ENCODE measurements around the gene LRMDA. TPM values are rescaled to one million over a fixed set of nuclear protein-coding genes. Genes with fewer than 3 reads are reported as not detected.

The LRMDA gene
- total and polyA plus RNA-seq, 2 of the 13 experiments (the other 11 are each of a cell fraction or from before 2014, with no cell fraction given) = 13.4 to 22.0 TPM

DNA sequence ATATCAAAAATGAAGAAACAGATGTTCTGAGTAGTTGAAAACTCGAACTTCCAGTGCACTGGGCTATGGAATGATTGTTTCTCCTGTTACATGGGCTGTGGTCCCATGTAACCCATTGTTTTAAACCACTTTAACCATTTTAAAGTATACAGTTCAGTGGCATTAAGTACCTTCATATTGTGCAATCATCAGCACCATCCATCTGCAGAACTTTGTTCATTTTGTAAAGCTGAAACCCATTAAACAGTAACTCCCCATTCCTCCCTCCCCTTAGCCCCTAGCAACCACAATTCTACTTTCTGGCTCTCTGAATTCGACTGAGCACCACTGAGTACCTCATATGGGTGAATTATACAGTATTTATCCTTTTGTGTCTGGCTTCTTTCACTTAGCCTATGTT, 217.4 kb downstream of the LRMDA start (continued):
- TF ChIP-seq ZFP90 (CRISPR knock-in tag; IDR thresholded peaks at IDR 0.05; ENCODE audit: borderline replicate concordance) = no peak
- peak; percentile 49; the same call in 1 of the 2 replicates for TF ChIP-seq SOX5 (CRISPR knock-in tag; IDR thresholded peaks at IDR 0.05; ENCODE audit: borderline replicate concordance)
- 0 out of 2 replicates have a peak, but pooled peaks have one; percentile 13 for TF ChIP-seq ZMYM4 (CRISPR knock-in tag; IDR thresholded peaks at IDR 0.05)
- no peak for TF ChIP-seq NCOA2 (CRISPR knock-in tag; IDR thresholded peaks at IDR 0.05)
- 0 out of 2 replicates have a peak, but pooled peaks have one; percentile 43 for TF ChIP-seq ZNF292 (CRISPR knock-in tag; IDR thresholded peaks at IDR 0.05; ENCODE audit: borderline replicate concordance, low read depth)
- no peak for TF ChIP-seq SOX13 (IDR thresholded peaks at IDR 0.05)
- peak in 1 of 2 experiments; percentile 64; a peak in 2 of 4 replicates for TF ChIP-seq SOX13 (CRISPR knock-in tag; conservative IDR thresholded peaks at IDR 0.05 in 1 of 2, IDR thresholded peaks at IDR 0.05 in 1 of 2)

DNA sequence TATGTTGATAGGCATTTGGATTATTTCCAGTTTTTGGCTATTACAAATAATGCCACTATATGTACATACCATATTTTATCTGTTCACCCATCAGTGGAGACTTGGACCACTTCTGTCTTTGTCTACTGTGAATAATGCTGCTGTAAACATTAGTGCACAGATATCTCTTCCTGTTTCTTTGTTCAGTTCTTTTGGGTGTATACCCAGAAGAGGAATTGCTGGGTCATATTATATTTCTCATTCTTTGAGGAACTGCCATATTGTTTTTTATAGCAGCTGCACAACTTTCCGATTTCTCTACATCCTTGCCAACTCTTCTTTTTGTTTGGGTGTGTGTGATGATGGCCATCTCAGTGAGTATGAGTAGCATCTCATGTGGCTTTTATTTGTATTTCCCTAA, 218.0 kb downstream of the LRMDA start:
- in situ Hi-C loops (cut with HindIII; ENCODE audit: extremely low pct_ligation_motif_present, low pct_unique_long_range_greater_than_20kb) = no loop called here
- no peaks in the 10 kb centered on the region for H4K20me1 ChIP-seq (ENCODE audit: insufficient read depth, low read length)
- H3K9ac ChIP-seq (ENCODE audit: insufficient read depth, low read depth, low read length) = no peak overlapping the region
- ChIA-PET CTCF (ENCODE audit: low intra/inter-chr PET ratio, low total read pairs) (no interaction called here), POLR2A (no interaction called here)
- DNase-seq (ENCODE audit: low spot score) (no peak), FAIRE-seq (no peak), ATAC-seq (no peak)
- no peak overlapping the region for H3K4me3 ChIP-seq (replicated peaks in 1 of 3; ENCODE audit: insufficient read depth in 1 of 3, low read depth in 2 of 3, low read length in 3 of 3)
- H3K9me3 ChIP-seq (ENCODE audit: low read length) = no peaks in the 10 kb centered on the region
- intact Hi-C loops (cut with micrococcal nuclease; ENCODE audit: unreplicated experiment) = loop anchor here (10.0 kb wide), 1 partner anchor 245 kb away; the partner anchor contains the start of gene ZNF503
- H3K4me2 ChIP-seq (ENCODE audit: low read depth, low read length) = no peak overlapping the region
- H2AFZ ChIP-seq (ENCODE audit: low read length) = no peak overlapping the region
- WGBS (ENCODE audit: low lambda C conversion rate) = 95% methylated on average over 1 of the region's 1 CpG
- BruUV-seq (replicated peaks) = no TSS peak
- no peak overlapping the region for H3K27ac ChIP-seq (ENCODE audit: extremely low read length, insufficient read depth, low read length)
- no peaks in the 10 kb centered on the region for H3K27me3 ChIP-seq (ENCODE audit: control insufficient read depth in 1 of 2, insufficient read depth in 2 of 2, low read length in 2 of 2)
- H3K36me3 ChIP-seq (replicated peaks in 1 of 2; ENCODE audit: control insufficient read depth in 1 of 2, insufficient read depth in 2 of 2, low read length in 2 of 2) = no peaks in the 10 kb centered on the region
- peaks cover 64% of the 10 kb centered on the region for H3K4me1 ChIP-seq (ENCODE audit: insufficient read depth, low read length)
- H3K79me2 ChIP-seq (ENCODE audit: insufficient read depth, low read length) = no peaks in the 10 kb centered on the region
- TF ChIP-seq NCOA5 (CRISPR knock-in tag; IDR thresholded peaks at IDR 0.05) = no peak
- TF ChIP-seq, protein P1, sequence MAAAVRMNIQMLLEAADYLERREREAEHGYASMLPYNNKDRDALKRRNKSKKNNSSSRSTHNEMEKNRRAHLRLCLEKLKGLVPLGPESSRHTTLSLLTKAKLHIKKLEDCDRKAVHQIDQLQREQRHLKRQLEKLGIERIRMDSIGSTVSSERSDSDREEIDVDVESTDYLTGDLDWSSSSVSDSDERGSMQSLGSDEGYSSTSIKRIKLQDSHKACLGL (CRISPR knock-in tag; IDR thresholded peaks at IDR 0.05) = no peak
- no peak for TF ChIP-seq U2AF2 (IDR thresholded peaks at IDR 0.05; ENCODE audit: low read depth, low read length)
- TF ChIP-seq, protein P2, sequence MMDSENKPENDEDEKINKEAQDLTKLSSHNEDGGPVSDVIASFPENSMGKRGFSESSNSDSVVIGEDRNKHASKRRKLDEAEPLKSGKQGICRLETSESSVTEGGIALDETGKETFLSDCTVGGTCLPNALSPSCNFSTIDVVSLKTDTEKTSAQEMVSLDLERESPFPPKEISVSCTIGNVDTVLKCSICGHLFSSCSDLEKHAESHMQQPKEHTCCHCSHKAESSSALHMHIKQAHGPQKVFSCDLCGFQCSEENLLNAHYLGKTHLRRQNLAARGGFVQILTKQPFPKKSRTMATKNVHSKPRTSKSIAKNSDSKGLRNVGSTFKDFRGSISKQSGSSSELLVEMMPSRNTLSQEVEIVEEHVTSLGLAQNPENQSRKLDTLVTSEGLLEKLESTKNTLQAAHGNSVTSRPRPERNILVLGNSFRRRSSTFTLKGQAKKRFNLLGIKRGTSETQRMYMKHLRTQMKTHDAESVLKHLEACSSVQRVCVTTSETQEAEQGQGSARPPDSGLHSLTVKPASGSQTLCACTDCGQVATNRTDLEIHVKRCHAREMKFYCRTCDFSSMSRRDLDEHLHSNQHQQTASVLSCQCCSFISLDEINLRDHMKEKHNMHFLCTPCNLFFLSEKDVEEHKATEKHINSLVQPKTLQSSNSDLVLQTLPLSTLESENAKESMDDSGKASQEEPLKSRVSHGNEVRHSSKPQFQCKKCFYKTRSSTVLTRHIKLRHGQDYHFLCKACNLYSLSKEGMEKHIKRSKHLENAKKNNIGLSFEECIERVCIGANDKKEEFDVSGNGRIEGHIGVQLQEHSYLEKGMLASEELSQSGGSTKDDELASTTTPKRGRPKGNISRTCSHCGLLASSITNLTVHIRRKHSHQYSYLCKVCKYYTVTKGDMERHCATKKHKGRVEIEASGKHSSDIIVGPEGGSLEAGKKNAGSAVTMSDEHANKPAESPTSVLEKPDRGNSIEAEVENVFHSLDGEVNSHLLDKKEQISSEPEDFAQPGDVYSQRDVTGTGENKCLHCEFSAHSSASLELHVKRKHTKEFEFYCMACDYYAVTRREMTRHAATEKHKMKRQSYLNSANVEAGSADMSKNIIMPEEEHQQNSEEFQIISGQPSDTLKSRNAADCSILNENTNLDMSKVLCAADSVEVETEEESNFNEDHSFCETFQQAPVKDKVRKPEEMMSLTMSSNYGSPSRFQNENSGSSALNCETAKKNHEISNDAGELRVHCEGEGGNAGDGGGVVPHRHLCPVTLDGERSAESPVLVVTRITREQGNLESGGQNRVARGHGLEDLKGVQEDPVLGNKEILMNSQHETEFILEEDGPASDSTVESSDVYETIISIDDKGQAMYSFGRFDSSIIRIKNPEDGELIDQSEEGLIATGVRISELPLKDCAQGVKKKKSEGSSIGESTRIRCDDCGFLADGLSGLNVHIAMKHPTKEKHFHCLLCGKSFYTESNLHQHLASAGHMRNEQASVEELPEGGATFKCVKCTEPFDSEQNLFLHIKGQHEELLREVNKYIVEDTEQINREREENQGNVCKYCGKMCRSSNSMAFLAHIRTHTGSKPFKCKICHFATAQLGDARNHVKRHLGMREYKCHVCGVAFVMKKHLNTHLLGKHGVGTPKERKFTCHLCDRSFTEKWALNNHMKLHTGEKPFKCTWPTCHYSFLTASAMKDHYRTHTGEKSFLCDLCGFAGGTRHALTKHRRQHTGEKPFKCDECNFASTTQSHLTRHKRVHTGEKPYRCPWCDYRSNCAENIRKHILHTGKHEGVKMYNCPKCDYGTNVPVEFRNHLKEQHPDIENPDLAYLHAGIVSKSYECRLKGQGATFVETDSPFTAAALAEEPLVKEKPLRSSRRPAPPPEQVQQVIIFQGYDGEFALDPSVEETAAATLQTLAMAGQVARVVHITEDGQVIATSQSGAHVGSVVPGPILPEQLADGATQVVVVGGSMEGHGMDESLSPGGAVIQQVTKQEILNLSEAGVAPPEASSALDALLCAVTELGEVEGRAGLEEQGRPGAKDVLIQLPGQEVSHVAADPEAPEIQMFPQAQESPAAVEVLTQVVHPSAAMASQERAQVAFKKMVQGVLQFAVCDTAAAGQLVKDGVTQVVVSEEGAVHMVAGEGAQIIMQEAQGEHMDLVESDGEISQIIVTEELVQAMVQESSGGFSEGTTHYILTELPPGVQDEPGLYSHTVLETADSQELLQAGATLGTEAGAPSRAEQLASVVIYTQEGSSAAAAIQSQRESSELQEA (CRISPR knock-in tag; IDR thresholded peaks at IDR 0.05; ENCODE audit: not compliant biosample characterization) = no peak
- no peak for TF ChIP-seq RFXANK (CRISPR knock-in tag; IDR thresholded peaks at IDR 0.05)
- TF ChIP-seq ZNF33A (CRISPR knock-in tag; IDR thresholded peaks at IDR 0.05; ENCODE audit: borderline replicate concordance) = no peak
- TF ChIP-seq NCOA2 (CRISPR knock-in tag; IDR thresholded peaks at IDR 0.05) = no peak
- TF ChIP-seq TEAD2 (CRISPR knock-in tag; IDR thresholded peaks at IDR 0.05) = no peak
- TF ChIP-seq ZNF441 (CRISPR knock-in tag; IDR thresholded peaks at IDR 0.05; ENCODE audit: borderline replicate concordance) = no peak
- no peak for TF ChIP-seq ZFP37 (CRISPR knock-in tag; IDR thresholded peaks at IDR 0.05; ENCODE audit: borderline replicate concordance)
- no peak for TF ChIP-seq ZMAT3 (CRISPR knock-in tag; conservative IDR thresholded peaks at IDR 0.05)

Data from HepG2 (cell line).